ENCODE measurements around the gene EXOSC7.

Gene EXOSC7

DNA sequence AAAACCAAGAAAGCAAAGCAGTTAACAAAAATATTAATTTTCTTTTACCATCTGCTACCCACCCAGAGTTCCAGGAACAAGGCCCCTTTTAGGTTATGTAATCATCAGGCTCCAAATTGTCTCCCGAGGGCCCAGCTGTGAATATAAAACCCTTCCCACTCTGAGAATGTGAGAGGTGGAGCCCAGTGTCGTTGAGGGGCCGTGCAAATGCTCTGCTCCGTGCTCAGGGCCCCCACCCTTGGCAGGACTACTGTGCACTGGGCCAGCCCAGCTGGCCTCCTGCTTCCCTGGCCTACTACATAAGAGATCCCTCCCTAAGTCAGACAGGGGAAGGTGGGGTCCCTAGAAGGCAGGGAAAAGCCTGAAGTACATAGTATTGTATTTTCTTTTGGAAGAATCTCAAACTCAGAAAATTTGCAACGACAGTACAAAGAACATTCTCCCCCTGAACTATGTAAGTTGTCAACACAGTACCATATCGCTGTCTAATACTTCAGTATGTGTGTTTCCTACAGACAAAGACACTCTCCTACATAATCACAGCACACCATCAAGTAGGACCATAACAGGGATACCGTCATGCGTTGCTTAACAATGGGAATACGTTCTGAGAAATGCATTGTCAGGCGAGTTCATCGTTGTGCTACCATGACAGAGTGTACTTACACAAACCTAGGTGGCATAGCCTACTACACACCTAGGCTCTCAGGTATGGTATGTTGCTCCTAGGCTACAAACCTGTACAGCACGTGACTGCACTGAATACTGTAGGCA lies 45.7 kb downstream of the EXOSC7 start:
- no peak overlapping the region for H3K4me3 ChIP-seq (replicated peaks; ENCODE audit: low read depth, low read length)
- DNase-seq (ENCODE audit: low read depth): peak; percentile 37
- TF ChIP-seq, protein P1, sequence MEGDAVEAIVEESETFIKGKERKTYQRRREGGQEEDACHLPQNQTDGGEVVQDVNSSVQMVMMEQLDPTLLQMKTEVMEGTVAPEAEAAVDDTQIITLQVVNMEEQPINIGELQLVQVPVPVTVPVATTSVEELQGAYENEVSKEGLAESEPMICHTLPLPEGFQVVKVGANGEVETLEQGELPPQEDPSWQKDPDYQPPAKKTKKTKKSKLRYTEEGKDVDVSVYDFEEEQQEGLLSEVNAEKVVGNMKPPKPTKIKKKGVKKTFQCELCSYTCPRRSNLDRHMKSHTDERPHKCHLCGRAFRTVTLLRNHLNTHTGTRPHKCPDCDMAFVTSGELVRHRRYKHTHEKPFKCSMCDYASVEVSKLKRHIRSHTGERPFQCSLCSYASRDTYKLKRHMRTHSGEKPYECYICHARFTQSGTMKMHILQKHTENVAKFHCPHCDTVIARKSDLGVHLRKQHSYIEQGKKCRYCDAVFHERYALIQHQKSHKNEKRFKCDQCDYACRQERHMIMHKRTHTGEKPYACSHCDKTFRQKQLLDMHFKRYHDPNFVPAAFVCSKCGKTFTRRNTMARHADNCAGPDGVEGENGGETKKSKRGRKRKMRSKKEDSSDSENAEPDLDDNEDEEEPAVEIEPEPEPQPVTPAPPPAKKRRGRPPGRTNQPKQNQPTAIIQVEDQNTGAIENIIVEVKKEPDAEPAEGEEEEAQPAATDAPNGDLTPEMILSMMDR (IDR thresholded peaks at IDR 0.05; ENCODE audit: low read length, missing control alignments): no peak

DNA sequence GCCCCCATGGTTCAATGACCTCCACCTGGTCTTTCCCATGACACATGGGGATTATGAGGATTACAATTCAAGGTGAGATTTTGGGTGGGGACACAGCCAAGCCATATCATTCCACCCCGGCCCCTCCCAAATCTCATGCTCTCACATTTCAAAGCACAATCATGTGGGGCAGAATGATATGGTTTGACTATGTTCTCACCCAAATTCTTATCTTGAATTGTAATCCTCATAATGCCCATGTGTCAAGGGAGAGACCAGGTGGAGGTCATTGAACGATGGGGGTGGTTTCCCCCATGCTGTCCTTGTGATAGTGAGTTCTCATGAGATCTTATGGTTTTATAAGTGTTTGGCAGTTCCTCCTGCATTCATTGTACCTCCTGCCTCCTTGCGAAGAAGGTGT lies 47.6 kb downstream of the EXOSC7 start:
- no peak for DNase-seq (ENCODE audit: low read depth)
- H3K4me3 ChIP-seq (replicated peaks; ENCODE audit: low read depth, low read length): no peak overlapping the region
- TF ChIP-seq, protein P1 (IDR thresholded peaks at IDR 0.05; ENCODE audit: low read length, missing control alignments): no peak

DNA sequence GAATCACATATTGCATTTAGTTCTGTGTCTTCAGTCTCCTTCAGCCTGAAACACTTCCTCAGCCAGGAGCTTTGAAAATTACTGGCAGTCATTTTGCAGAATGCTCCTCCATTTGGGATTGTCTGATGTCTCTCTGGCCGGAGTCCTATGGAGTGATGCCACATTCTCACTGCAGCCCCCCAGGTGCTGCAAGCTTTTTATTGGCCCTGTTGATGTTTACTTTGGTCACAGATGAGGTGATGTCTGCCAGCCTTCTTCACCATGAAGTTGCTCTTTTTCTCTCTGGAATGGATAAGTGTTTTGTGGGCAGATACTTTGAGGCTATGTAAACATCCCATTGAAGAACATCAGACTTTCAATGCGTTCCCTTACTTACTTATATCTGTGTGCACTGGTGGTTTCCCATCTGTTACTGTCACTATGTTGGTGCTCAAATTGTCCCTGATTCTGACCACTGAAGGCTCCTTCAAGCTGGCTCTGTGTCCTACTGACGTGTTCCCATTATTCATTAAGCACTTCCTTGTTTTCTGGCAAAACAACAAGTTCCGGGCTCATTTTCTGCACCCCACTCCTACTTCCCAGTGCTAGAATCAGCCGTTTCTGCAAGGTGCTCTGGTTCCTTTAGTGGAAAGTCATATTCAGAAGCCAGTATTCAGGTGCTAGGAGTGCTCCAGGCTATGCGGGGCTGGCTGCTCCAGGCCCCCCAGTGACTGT lies 48.7 kb downstream of the EXOSC7 start:
- H3K4me3 ChIP-seq (replicated peaks; ENCODE audit: low read depth, low read length): no peak overlapping the region
- TF ChIP-seq, protein P1 (IDR thresholded peaks at IDR 0.05; ENCODE audit: low read length, missing control alignments): no peak
- DNase-seq (ENCODE audit: low read depth): no peak

DNA sequence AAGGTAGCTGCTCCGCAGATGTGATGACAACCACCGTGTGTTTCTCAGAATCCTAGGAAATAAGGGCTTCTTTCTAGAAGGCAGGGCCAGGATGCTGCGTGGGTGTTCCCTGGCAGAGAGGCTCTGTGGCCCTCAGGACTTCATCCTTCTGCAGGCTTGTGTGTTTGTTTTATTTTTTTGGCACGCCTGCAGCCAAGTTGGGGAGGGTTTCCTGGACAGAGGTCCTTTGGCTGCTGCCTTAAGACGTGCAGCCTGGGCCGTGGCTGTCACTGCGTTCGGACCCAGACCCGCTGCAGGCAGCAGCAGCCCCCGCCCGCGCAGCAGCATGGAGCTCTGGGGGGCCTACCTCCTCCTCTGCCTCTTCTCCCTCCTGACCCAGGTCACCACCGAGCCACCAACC lies 50.0 kb downstream of the EXOSC7 start, which contains the start of gene CLEC3B:
Gene CLEC3B (plus strand): TSS at position 266 of the 400 bp plus-strand sequence. CDS start 60 bp downstream, at position 326.
- H3K4me3 ChIP-seq (replicated peaks; ENCODE audit: low read depth, low read length): no peak within 1 kb of the TSS
- TF ChIP-seq, protein P1 (IDR thresholded peaks at IDR 0.05; ENCODE audit: low read length, missing control alignments): no peak
- peak; percentile 87 for DNase-seq (ENCODE audit: low read depth)

DNA sequence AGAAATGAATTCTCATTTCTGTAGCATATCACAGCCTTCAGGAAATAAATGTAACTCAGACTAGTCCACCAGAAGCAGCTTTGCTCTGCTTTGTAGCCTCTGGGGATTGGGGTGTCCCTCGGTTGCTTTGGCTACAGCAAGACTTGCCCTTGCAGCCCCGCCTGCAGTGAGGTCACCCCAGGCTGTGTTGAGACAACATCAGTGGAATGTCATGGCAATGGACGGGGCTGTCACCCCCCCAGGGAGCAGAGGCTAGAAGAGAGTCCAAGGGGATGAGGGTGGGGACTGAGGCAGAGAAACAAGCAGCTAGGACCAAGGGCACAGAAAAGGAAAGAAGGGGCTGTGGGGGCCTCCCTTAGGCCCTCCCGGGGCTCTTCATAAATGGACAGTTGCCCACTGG lies 50.9 kb downstream of the EXOSC7 start:
- peak; percentile 43 for DNase-seq (ENCODE audit: low read depth)
- H3K4me3 ChIP-seq (replicated peaks; ENCODE audit: low read depth, low read length): no peak overlapping the region
- TF ChIP-seq, protein P1 (IDR thresholded peaks at IDR 0.05; ENCODE audit: low read length, missing control alignments): no peak

DNA sequence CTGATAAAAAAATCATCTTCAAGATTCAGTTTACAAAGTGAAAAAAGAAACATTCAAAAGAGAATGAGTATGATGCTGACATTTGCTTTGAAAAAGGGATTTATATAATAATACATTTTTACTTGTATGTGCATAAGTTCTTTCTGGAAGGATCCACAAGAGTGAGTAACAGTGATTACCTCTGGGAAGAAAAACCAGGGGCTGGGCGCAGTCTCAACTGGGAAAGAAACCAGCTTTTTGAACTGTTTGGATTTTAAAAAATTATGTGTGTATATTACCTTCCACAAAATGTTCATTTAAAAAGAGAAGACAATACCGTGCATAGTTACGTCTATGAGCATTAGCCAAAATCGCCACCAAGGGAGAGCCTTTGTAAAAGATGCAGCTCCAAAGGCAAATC lies 51.4 kb downstream of the EXOSC7 start:
- H3K4me3 ChIP-seq (replicated peaks; ENCODE audit: low read depth, low read length): no peak overlapping the region

More for the DNA sequence above, 51.4 kb downstream of the EXOSC7 start:
- TF ChIP-seq, protein P1 (IDR thresholded peaks at IDR 0.05; ENCODE audit: low read length, missing control alignments): no peak
- no peak for DNase-seq (ENCODE audit: low read depth)
